Right kidney (tissue), 1 donor: ENCODE data around the gene NGFR.

Experiments used
- DNase-seq: peaks from one replicate; pipeline ENCODE4 v3.0.0-alpha.2; 2016

The NGFR gene

DNA sequence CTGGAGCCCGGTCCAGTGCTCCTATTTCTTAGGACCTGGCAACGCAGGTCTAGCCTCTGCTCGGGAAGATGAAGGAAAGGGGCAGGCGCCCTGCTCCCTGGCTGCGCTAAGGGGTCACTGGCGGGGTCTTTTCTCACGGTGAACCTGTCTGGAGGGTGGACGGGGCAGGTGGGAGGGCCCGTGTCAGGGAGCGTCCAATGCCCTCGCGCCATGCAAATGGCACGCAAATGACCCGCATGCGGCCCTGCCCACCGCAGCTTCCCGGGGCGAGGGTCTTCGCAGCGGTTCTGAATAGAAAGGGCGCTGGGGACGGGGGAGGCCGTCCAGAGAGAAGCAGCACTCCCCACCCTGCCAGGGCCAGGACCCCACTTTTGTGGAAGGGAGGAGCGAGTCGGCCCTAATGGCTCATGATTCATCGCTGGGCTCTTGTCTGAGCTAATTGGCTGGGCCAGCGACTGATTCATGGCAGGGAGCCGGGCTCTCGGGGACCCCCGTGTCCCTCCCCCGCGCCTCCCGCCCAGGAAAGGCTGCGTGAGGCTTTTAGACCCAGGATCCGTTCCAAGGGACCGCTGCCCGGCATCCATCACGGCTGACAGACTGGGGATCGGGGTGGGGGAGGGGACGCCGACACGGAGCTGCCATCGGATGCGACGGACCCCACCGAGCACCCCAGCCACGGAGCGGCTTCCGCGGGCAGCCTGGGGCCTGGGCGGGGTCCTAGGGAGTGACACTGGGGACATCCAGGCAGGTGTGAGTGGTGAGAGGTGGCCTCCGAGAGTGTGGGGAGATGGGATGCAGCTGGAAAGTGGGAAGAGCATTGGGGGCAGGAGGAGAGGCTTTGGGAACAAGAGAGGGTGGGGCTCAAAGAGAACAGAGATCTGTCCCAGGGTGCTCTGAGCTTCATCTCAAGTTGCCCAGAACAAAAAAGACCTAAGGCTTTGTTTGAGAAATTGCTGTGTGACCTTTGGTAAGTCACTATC is 25.0 kb upstream of the NGFR start:
- peak; percentile 61 for DNase-seq

DNA sequence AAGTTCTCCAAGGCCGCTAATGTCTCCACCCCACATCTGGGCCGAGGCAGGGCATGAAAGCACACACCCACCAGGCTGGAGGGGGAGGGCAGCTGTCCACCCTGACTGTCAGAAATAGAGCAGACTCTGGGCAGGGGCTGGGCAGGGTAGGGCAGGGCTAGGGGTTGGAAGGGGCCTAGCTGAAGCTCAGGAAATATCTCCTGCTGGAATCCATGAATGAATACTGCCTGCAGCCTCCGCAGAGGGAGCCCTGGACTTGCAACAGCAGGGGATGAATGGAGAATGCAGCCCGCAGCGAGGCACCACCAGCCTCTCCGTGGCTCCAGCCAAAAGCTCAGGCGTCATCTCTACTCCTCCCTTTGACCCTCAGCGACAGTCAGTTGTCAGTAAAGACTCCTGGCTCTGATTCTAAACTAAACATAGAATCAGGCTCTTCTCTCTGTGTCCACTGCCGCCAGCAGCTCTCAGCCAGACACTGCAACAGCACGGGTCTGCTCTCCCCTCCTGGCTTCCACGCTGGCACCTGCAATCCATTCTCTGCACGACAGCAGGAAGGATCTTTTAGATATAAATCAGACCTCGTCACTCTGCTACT is 23.9 kb upstream of the NGFR start:
- peak; percentile 35 for DNase-seq

DNA sequence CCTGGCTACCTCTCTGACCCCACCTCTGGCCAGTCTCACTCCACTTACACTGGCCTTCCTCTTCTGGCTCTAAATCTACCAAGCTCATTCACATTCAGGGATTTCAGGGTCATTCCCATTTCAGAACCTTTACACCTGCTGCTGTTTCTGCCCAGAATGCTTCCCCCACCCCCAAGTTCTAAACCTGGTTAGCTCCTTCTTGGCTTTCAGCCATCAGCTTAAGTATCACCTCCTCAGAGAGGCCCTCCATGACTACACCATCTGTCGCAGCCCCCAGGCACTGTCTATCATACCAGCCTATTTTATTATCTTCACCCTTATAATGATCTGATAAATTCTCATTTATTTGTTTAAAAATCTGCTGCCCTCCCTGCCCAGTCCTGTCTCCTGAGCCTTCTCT is 23.3 kb upstream of the NGFR start:
- no peak for DNase-seq

DNA sequence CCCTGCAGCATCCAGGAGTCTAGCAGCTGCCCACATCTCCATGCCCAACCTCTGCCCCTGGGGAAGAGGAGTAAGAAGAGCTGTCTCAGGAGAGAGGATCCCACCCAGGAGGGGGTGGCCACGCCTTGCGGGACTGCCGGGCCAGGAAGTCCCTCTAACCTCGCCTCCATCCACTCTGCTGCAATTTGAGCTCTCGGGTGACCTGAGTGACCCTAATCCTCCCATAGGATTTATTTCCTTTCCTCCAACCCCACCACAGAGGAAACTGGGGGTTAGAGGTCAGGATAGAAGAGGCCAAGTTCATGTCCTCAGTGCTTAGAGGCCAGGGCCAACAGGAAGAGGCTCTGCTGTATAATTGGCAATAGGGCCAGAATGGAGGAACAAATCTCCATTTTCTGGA is 22.6 kb upstream of the NGFR start:
- no peak for DNase-seq

DNA sequence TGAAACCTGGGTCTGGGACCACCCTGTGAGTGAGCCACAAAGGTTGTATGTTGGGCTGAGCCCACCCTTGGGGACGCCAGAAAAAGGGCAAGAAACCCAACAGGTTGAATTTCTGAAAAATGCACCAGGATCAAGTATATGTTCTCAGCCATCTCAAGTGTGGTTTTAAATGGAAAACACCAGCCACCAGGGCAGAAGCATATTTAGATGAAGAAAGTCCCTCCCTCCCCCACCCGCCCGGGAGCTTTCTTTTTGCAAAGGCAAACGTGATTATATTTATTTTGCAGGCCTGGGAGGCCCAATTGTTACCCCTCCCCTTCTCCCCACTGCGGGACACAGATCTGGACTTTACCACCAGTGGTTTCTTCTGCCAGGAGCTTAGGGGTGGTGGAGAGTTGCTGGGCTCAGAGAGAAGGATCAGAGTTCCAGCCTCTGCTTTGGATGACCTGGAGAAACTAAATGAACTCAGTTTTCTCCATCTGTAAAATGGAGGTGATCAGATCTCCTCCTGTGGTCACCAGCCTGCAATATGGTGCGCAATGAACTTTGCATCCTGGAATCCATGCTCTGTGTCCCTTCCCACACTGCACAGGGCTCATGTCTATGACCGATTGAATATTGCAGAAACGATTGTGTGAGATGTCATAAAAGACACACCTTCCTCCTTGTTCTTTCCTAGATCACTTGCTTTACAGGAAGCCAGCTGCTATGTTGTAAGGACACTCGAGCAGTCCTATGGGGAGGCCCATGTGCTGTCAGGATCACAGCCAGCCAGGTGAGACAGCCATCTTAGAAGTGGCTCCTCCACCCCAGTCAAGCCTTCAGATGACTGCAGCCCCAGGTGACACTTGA is 21.0 kb upstream of the NGFR start:
- no peak for DNase-seq

DNA sequence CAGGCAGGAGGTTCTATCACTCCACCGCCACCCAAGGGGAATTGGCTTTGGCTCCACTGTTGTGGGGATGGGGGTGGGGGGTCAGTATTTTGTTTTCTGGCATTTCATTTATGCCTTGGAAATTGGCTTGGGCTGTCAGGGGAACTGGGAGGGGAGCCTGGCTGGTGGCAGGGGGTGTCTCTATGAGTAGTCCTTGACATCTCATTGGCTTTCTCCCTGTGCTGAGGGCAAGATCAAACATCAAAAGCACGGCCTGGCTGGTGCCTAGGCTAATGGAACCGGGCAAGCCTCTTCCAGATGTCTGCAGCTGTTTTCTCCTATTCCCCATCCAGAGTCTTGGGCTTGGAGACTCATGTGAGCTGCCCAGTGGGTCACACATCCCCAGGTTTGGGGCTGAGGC is 17.4 kb upstream of the NGFR start:
- no peak for DNase-seq

DNA sequence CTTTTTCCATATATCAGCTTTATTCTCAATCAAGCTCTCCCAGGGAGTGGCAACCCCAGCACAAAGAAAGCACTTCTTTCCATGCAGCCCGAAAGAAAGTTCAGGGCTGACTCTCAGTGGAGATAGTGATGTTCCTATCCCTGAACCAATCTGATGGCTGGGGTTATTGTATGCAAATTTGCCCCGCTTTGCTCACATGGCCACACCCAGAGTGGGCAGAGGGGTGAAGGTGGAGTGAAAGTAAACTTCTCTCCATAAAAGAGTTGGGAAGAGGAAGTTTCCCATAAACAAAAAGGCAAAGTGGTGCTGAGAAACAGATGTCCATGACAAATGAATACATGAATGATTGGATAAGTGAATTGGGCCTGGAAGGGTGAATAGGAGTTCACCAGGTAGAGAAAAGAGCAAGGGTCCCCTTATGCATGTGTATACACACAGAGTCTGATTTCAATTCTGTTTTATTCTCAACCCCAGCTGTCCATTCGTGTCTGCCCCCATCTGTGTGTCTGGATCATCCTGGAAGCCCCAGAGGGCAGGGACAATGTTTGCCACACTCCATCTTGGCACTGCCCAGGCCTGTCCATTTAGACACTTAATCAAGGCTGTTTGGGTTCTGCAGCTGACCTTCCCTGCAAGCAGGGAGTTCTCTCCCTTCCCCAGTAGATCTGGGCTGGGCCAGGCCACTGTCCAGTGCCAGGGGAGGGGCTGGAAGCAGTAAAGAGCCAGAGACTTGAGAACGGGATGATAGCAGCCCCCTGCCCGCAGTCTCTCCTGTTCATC is 14.1 kb upstream of the NGFR start:
- DNase-seq = no peak

DNA sequence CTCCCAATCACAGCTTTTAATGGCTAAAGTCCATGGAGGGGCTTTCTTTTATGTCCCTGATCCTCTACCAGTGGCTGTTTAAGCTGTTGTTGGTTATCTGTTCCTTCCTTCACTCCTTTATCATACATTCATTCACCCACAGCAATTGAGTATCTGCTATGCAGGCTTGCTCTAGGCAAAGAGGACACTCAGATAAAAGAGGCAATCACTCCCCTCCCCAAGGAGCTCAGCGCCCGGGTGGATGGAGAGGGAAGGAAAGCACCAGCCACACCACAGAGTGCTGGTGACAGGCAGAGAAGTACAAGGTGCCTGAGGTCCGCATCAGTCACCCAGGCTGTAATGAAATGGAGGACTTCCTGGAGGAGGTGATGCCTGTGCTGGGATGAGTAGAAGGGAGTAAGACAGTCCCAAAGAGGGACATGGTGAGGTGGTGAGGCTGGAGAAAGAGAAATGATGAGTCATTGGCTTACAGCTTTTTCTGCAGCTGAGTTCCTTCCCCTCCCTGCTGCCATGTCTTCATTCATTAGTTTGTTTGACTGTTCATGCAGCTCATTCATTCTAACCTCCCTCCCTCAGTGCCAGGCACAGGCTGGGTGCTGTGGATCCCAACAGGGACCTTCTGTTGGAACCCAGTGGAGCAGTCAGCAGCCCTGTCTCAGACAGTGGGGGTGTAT is 12.8 kb upstream of the NGFR start:
- no peak for DNase-seq

DNA sequence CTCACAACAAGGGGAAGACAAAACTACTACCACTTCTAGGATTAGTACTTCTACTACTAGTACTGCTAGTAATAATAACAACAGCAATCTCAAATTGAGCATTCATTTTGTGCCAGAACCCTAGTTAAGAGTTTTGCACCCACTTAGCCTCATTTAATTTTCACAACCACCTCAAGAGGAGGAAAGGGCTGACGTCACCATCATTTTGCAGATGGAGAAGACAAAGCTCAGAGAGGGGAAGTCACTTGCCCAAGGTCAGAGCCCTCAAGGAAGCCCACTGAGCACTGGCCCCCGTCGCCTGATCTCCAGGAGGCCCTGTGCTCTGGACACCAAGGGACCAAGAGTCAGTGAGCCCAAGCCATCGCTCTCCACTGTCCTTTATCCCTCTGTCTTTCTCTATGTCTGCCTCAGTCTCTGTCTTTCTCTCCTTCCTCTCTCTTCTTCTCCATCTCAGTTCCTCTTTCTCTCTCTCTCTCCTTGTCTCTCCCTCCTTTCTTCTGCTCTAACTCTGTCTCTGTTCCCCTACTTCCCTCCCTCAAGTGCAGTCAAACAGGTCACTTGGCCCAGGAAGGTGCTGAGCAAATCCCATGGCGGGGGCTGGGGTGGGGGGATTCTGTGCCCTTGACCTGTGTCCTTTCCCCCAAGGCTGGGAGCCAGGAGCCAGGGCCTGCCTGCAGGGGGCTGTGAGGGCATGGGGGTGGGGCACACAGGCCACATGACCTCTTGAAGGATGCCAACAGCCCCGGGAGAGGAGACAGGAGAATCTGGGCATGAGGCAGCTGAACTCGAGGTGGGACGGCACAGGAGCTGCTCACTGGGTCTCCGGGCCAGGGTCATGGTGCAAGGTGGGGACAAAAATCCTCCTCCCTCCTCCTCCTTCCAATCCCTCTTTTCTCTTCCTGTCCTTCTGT is 11.2 kb upstream of the NGFR start:
- DNase-seq = no peak

DNA sequence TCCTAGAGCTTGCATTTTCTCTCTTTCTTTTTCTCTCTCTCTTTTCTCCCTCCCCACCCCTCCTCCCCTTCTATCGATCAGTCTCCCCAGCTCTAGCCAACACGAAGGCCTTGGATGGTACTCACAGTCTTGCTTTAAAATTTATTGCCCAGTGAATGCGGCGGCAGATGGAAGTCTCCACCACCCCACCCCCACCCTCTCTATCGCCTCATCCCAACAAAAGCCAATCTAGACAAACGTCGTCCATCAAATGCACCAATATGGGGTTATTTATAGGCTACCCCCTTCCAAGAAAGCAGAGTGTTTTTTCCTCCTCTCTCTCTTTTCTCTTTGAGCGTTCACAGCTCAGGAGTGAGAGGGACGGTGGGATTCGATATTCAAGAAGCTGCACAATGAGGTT is 10.5 kb upstream of the NGFR start:
- DNase-seq = no peak

DNA sequence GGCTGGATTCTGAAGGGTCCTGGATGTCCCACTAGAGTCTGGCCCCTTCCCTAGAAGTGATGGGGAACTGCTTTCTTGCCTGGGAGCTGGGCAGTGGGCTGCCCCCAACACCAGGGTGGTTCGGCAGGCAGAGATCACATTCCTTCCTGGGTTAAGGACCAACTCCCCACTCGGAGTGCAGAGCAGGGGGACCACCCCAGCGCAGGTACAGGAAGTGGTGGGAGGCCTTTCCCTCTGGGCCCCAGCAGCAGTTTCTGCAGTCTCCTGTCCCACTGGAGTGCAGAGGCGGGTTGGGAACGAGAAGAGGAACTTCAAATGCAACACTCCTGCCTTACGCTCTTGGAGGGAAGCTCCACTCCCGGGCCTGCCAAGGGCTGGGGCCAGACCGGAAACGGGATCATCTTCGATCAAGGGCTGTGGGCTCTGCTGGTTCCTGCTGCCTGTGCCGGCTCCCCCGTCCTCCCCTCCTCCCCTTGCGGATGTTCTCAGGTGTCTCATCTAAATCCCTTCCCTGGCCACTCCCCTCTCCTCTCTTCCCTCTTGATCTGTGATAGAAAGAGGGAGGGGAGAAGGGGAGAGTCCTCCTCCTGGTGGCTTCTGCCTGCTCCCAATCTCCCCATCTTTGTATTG is 9.0 kb upstream of the NGFR start:
- peak; percentile 57 for DNase-seq

DNA sequence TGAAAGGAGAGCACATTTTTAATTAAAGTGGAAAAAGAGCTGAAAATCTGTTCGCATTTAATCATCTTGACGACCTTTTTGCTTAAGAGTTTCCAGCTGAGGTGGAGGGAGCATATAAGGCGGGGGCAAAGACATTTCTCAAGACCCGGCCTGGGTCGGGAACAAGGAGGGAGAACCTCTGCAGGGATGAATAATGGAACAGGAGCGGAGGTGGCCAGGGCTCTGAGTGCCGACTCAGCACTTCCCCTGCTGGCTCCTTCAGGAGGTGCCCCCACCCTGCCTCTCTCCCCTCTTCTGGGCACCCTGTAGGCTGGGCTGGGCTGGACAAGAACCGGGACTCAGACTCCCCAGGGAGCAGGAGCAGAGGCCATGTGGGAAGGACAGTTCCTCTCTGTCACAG is 7.9 kb upstream of the NGFR start:
- DNase-seq = no peak

DNA sequence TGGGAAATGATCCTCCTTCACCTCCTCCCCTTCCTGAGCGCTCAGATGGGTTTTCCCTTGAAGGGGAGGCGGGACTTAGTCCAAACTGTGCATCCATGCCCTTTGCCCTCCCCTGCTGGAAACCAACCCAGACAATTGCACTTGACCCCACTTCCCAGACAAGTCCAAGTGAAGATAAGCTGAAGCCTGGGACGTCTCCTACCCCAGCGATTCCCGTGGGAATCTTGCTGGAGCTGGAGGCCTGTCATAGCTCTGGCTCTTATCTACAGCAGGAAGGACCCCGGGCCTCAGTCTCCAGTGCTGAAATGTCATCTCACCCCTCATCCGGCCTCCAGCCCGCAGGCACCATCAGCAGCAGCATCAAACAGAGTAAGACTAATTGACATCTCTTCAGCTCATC is 6.5 kb upstream of the NGFR start:
- DNase-seq = no peak

DNA sequence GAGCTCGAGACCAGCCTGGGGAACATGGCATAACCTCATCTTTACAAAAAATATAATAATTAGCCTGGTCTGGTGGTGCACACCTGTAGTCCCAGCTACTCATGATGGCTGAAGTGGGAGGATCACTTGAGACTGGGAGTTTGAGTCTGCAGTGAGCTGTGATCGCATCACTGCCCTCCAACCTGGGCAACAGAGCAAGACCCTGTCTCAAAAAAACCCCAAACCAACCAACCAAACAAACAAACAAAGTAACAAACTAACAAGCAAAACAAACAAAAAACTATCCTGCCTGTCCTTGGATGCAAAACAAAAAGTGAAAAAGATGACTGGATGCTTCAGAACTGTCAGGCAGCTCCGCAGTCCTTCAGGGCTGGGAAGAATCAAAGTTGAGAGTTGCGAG is 5.7 kb upstream of the NGFR start:
- DNase-seq = no peak

DNA sequence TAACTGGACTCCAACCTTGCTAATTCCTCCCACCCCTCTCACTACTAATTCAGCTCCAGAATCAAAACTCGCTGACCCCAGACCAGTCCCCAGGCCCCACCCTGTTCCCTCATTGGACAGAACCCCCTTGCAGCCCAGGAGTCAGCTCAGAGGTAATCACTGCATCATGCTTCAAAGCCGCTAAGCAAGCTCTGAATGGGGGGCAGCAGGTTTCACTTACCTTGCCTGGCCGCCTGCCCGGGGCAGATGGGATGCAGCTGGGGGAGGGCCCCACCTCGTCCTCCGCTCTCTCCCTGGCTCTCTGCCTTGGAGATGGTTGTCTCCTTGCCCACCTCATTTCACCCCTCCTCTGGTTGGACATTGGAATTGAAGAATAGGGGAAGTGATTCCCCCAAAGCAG is 4.8 kb upstream of the NGFR start:
- DNase-seq = no peak

DNA sequence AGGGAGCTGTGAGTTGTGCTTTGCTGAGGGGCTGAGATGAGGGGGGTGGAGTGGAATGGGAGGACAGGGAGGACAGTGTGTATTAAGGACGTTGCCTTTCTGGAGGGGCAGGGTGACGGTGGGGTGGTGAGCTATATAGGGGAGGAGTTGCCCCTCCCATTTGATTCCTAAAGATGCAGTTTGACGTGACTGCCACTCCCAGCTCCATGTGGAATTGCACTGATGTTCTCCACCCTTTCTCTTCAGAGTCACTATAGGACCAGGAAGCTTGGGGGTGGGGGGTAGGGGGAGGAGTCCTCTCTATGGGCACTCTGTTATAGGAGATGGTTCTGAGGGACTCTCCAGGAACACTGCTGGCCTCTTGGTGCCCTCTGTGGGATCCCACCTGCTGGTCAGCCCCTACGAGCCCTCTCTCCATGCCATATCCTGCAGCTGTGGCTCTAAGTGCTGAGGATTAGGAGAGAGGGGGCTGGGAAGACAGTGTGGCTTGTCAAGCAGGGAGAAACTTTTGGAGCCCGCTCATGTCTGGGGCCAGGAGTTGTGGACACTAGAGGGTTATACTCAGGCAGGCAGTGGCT is 3.8 kb upstream of the NGFR start:
- no peak for DNase-seq

DNA sequence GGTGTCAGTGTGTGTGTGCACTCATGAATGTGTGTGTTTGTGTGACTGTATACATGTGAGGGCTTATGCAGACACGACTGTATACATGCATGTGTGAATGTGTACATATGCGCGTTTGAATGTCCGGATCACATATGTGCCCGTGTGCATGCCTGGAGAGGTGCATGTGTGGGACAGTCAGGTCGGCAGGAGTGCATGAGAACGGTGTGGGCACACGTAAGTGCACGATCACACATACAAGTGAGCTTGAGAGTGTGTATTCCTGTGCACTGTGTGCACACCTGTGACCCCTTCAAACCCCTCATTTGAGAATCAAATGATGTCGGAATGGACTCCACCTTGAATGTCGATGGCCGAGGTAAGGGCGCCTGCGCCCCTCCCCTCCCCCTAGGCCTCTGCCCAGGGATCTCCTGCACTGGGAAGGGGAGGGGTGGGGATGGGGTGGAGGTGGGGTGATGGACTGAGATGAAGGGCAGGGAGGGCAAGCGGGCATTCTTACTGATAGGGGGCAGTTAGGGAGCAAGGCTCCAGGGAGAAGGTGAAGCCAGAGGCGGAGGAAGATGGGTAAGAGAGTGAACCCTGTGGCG is 601 bp upstream of the NGFR start:
- DNase-seq = no peak

DNA sequence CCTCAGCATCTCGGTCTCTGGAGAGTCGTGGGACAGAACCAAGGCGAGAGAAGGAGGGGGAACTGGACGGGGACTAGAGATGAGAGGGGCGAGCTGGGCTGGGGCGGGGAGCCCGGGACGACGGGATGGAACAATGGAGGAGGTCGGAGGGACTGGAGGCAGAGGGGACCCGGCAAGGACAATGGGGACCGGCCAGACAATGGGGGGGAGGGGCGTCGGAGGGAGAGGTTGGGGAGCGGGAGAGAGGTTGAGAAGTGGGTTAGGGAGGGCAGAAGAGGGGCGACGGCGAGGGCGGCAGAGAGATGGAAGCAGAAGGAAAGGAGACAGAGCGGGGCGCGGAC is 719 bp downstream of the NGFR start:
- DNase-seq = no peak

DNA sequence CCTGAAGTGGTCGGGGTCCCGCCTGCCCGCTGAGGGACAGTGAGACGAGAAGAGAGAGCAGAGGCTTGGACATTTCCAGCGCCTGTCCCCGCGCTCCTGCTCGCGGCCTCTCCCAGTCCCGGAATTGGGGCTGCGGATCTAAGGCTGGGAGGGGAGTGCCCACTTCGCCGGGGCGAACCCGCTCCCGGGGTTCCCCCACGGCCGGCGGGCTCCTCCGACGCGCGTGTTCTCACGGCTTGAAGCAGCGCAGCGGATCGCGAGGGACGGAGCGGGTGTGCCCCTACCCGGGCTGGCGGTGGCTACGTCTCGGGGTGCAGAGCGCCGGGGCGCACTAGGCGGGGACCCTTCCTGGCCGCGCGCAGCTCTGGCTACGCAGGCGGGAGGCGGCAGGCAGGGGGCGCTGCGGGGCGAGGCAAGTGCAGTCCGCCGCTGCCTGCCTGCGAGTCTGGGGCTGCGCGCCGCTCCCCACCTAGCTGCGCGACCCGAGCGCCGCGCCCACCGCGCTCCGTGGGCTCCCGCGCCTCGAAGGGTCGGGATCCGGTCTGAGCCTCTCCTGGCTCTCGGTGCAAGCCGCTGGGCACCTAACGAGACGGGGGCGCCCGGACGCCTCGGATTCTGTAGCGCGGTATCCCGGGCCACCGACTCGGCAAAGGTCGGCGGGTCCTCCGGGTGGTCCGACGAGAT is 1.2 kb downstream of the NGFR start:
- DNase-seq = peak; percentile 88
